Sigmoid colon (tissue), 4 donors: Measurements from ENCODE around the gene ZBTB47.

Experiments used
- CTCF ChIP-seq, 4 experiments: fragments of 450-650 bp in 3 of 4; fragments of 200-600 bp in 1 of 4; IDR thresholded peaks; one replicate each; pipeline ENCODE4 v1.5.1; 2016 to 2019; ENCODE audit warnings: antibody characterized with exemption in 4 of 4, mild to moderate bottlenecking in 3 of 4, moderate library complexity in 2 of 4
- EP300 ChIP-seq, 4 donors: sonication (generic); formaldehyde crosslinking; IDR thresholded peaks; one replicate each; pipeline ENCODE4 v1.6.1; 2017; ENCODE audit warnings: antibody characterized with exemption in 4 of 4
- POLR2A ChIP-seq, 2 donors: fragments of 450-650 bp; IDR thresholded peaks; one replicate each; pipeline ENCODE4 v1.6.1; 2016; ENCODE audit warnings: antibody characterized with exemption in 2 of 2, mild to moderate bottlenecking in 2 of 2, moderate library complexity in 2 of 2
- POLR2AphosphoS5 ChIP-seq, 4 donors: sonication (generic); formaldehyde crosslinking; IDR thresholded peaks; one replicate each; pipeline ENCODE4 v1.6.1; 2017; ENCODE audit warnings: antibody characterized with exemption in 4 of 4

- TF ChIP-seq CTCF (IDR thresholded peaks at IDR 0.05) (no peak), POLR2AphosphoS5 (IDR thresholded peaks at IDR 0.05) (no peak), POLR2A (IDR thresholded peaks at IDR 0.05) (no peak), EP300 (IDR thresholded peaks at IDR 0.05) (no peak)
These were observed 26.8 kb downstream of the ZBTB47 start for GRCh38 chr3:42680271-42680670.
